Ureter (tissue), 1 donor: Measurements from ENCODE around the gene ZNF723. TPM values are rescaled to one million over a fixed set of nuclear protein-coding genes. Genes with fewer than 3 reads are reported as not detected.
"Not testable (repeated sequence)": the region's sequence is repeated elsewhere in the genome, so short reads cannot be mapped to it uniquely, and the experiment has no call there.

Experiments
- DNase-seq: peaks from one replicate; pipeline ENCODE4 v3.0.0-alpha.2; 2020; ENCODE audit warnings: low spot score
- total RNA-seq: library from RNA; stranded (reverse); gene quantifications from one replicate; pipeline ENCODE4 v1.2.4, GENCODE V29; 2023
- donor health status: DM: yes; HTN: yes; CAD: no.

The ZNF723 gene
- total RNA-seq: not detected

DNA sequence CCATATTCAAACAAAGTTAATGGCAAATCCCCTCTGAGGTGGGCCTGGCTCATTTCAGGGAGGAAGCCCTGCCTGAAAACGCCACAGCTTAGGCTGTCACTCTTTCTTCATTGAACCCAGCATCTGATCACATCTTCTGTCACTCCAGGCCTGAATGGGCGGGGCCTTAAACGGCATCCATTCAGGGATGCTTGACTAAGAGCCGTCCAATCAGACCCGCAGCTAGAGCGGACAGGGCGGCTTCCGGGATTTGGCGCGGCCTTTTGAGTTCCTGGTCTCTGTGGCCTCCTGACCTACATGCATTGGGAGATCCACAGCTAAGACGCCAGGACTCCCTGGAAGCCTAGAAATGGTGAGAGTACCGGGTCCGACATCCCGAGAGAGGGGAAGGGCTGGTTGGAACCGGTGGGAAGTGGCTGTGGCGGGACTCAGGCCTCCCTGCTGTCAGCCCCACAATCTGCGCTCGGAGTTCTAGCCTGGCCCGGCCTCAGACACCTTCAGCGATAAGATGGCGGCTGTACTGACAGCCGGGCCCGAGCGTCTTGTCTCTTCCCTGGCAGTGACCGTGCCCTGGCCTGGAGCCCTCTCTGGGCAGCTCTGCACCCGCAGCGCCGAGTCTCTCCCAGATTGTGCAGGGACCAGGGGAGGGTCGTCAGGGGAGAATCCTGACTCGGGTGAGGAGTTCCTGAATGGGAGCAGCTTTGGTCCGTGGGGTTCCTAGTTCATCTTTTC lies at the start of gene ZNF723:
Gene ZNF723 (plus strand): TSS at position 261 of the 732 bp plus-strand sequence. CDS start 89 bp downstream, at position 350.
- no peak for DNase-seq

GRCh38 chr19:22783651-22784410 lies 48.3 kb upstream of the ZNF723 start, which contains the start of gene ZNF99:
Gene ZNF99 (minus strand): TSS chr19:22784151. CDS start chr19:22784016, 135 bp downstream.
- DNase-seq: peak; percentile 77

- DNase-seq: not testable (repeated sequence)
These were observed 39.2 kb upstream of the ZNF723 start for GRCh38 chr19:22792863-22793262.

DNA sequence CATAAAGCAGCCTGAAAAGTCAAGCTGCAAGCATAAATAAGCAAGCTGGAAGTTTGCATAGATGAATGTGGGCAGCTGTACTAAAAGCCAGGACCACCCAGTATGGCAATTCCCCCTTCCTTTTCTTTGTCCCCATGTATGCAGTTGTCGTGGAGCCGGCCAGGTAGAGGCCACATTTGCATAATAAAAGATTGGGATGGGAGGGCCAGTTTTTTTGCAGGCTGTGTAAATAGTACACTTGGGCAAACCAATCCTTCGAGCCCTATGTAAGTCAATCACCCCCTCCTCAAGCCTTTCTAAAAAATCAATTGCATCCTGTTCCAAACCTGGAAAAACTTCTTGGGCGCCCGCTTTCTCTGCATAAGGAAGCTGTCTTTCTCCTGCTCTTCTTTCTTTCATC lies 35.1 kb upstream of the ZNF723 start:
- DNase-seq: no peak

DNA sequence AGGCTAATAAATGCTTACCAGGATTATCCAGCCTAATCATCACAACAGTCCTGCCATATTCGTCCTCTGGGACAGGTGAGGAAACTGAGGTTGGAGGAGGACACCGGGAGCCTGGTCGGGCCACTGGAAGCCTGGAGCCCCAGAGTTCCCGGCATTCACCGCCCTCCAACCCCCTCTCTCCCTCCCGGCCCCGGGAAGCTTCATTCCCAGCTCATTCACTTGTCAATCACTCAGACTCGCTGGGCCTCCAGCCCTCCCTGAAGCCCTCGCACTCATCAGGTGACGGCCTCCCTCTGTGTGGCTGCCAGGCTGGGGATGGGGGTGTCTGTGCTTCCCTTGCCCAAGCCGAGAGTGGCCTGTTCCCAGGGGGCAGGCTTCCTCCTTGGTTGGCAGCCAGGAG lies 25.7 kb upstream of the ZNF723 start:
- DNase-seq: no peak

DNA sequence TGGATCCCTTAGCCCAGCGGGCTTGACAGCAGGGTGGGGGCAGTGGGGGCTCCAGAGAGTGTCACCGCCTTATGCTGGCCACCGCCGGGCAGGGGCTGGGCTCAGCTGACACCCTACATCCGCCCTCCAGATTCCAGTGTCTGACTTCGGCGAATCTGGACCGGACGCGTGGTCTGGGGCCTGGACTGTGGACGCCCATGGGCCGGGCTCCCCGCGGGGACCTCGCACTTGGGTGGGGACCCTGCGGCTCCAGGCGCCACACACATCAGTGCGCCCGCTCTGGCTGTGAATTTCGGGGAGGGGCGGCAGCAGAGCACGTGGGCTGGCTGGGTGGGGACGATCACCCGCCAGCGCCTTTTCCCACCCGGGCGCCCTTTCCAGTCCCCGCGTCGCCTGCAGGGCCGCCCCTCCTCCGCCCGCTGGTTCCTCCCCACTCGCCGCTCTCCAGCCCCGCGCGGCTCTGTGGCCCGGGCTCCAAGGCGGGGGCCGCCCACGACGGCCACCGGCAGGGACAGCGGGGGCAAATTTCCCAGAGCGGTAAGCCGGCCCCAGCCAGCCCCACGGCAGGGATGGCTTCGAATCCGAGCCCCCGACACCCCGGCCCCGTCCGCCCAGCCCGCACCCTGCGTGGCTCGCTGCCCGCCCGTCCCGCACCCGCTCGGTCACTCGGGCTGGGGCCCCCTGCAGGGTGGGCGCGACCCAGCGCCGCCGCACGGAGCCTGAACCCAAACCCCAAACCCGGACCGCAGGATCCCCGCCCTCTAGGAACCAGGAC lies 24.8 kb upstream of the ZNF723 start:
- no peak for DNase-seq

- no peak for DNase-seq
These were observed 18.0 kb upstream of the ZNF723 start for GRCh38 chr19:22814124-22814523.

DNA sequence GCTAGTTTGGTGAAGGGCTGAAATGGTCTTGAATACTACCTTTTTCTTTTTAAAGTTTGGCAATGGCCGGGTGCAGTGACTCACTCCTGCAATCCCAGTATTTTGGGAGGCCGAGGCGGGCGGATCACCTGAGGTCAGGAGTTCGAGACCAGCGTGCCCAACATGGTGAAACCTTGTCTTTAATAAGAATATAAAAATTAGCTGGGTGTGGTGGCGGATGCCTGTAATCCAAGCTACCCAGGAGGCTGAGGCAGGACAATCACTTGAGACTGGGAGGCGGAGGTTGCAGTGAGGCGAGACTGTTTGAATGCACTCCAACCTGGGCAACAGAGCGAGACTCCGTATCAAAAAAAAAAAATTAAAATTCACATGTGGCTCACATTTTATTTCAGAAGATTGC lies 880 bp upstream of the ZNF723 start:
- no peak for DNase-seq

DNA sequence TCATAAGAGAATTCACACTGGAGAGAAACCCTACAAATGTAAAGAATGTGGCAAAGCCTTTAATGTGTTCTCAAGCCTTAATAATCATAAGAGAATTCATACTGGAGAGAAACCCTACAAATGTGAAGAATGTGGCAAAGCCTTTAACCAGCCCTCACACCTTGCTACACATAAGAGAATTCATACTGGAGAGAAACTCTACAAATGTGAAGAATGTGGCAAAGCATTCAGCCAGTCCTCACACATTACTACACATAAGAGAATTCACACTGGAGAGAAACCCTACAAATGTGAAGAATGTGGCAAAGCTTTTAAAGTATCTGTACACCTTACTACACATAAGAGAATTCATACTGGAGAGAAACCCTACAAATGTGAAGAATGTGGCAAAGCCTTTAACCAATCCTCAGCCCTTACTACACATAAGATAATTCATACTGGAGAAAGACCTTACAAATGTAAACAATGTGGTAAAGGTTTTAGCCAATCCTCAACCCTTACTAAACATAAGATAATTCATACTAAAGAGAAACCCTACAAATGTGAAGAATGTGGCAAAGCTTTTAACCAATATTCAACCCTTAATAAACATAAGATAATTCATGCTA lies 25.7 kb downstream of the ZNF723 start:
- not testable (repeated sequence) for DNase-seq

DNA sequence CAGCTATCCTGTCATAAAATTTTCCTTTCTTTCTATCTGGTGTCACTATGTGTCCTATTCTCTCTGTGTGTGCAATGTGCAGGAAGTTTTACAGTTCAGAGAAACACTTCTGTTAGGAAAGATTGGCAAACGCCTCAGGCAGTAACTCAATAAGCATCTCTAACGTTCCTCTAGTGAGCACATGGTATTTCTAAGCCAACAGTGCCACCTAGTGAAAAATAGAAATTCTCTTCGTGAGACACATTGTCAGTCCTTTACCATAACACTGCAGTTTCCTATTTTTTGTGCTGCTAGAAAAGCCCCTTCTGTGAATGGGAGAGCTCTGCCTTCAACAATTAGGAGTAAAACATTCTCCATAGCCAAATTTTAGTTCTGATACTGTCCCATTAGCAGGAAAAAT lies 50.7 kb downstream of the ZNF723 start:
- no peak for DNase-seq

DNA sequence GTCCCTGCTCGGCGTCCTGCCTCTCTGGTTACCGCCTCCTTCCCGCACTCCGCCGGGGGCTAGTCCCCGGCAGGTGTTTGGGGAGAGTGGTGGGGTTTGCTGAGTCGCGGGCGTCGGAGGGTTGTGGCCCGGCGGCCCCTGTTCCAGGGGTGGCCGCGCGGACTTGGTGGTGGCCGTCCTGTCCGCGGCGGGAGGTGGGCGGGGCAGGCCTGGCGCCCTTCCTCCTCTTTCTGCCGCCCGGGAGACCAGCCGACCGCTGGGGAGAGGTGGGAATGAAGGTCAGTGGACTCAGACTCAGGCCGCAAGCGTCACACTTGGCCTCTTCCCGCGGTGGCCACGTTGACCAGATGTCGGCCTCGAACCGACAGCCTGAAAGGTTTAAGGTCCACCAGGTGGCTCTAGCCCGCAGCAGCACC lies 61.8 kb downstream of the ZNF723 start:
- DNase-seq: no peak

GRCh38 chr19:22901431-22902130 lies 69.5 kb downstream of the ZNF723 start:
- DNase-seq: no peak

Other genes starting within 250 kb of the ZNF723 start
- 0.16 TPM for gene ZNF492, start 198.0 kb upstream of the ZNF723 start, total RNA-seq
- gene ZNF99, start 48.1 kb upstream of the ZNF723 start, total RNA-seq: 0.34 TPM
- gene ZNF728, start 170.9 kb downstream of the ZNF723 start, total RNA-seq: 2.9 TPM